GM23338 (cell line): Measurements from ENCODE around the gene MYO7B. TPM values are rescaled to one million over a fixed set of nuclear protein-coding genes. Genes with fewer than 3 reads are reported as not detected.

Experiments used
- ATAC-seq: fragments of 200-7000 bp; cut with Tn5 transposase; 3 replicates; pipeline ENCODE4 v1.9.1; 2020
- DNase-seq: peaks from one replicate; pipeline ENCODE4 v3.0.0-alpha.2; 2015; ENCODE audit warnings: low spot score
- H2AFZ ChIP-seq: fragments of 200-600 bp; sonication (generic); 2 replicates; pipeline ENCODE4 v1.8.0; 2016; ENCODE audit warnings: antibody characterized with exemption, mild to moderate bottlenecking, moderate library complexity
- H3F3A ChIP-seq: fragments of 200-600 bp; sonication (generic); replicated peaks from 2 replicates; pipeline ENCODE4 v1.8.0; 2017; ENCODE audit warnings: antibody characterized with exemption, mixed run types, low read depth
- H3K27ac ChIP-seq: fragments of 200-600 bp; sonication (generic); 2 replicates; pipeline ENCODE4 v1.6.1; 2016; ENCODE audit warnings: low read depth
- H3K27me3 ChIP-seq: fragments of 200-600 bp; sonication (generic); 2 replicates; pipeline ENCODE4 v1.8.0; 2016; ENCODE audit warnings: mild to moderate bottlenecking, mixed run types, moderate library complexity; ENCODE audit not compliant: insufficient read depth
- H3K36me3 ChIP-seq: fragments of 200-600 bp; sonication (generic); 2 replicates; pipeline ENCODE4 v1.8.0; 2016; ENCODE audit warnings: mild to moderate bottlenecking; ENCODE audit not compliant: insufficient read depth
- H3K4me1 ChIP-seq: fragments of 200-600 bp; sonication (generic); 2 replicates; pipeline ENCODE4 v1.8.0; 2016; ENCODE audit warnings: mild to moderate bottlenecking, moderate library complexity; ENCODE audit not compliant: insufficient read depth
- H3K4me2 ChIP-seq: fragments of 200-600 bp; sonication (generic); 2 replicates; pipeline ENCODE4 v1.7.1; 2017; ENCODE audit warnings: mixed run types
- H3K4me3 ChIP-seq: fragments of 200-600 bp; sonication (generic); 2 replicates; pipeline ENCODE4 v1.6.1; 2016; ENCODE audit warnings: mixed run types
- H3K79me2 ChIP-seq: fragments of 200-600 bp; sonication (generic); replicated peaks from 2 replicates; pipeline ENCODE4 v1.8.0; 2017; ENCODE audit warnings: mild to moderate bottlenecking; ENCODE audit not compliant: insufficient read depth
- H3K9me2 ChIP-seq: fragments of 200-600 bp; sonication (generic); 2 replicates; pipeline ENCODE4 v1.8.0; 2017; ENCODE audit not compliant: insufficient read depth
- H4K20me1 ChIP-seq: fragments of 200-600 bp; sonication (generic); replicated peaks from 2 replicates; pipeline ENCODE4 v1.8.0; 2017; ENCODE audit warnings: mild to moderate bottlenecking; ENCODE audit not compliant: insufficient read depth
- H3K27ac Mint-ChIP-seq: 2 replicates; pipeline ENCODE4 v1.8.0; 2020; ENCODE audit warnings: inconsistent platforms, mild to moderate bottlenecking, moderate library complexity, mixed read lengths
- H3K27me3 Mint-ChIP-seq: 3 replicates; pipeline ENCODE4 v1.8.0; 2022; ENCODE audit warnings: low read depth, mild to moderate bottlenecking, moderate library complexity, mixed read lengths, inconsistent platforms; ENCODE audit not compliant: insufficient read depth, poor library complexity
- H3K36me3 Mint-ChIP-seq: 3 replicates; pipeline ENCODE4 v1.8.0; 2021; ENCODE audit warnings: low read depth, mild to moderate bottlenecking, inconsistent platforms, moderate library complexity, mixed read lengths
- H3K4me1 Mint-ChIP-seq: 3 replicates; pipeline ENCODE4 v1.8.0; 2020; ENCODE audit warnings: mild to moderate bottlenecking, inconsistent platforms, mixed read lengths
- H3K4me3 Mint-ChIP-seq: 3 replicates; pipeline ENCODE4 v1.8.0; 2021; ENCODE audit warnings: moderate library complexity, mild to moderate bottlenecking, inconsistent platforms, mixed read lengths
- H3K9me3 Mint-ChIP-seq: 3 replicates; pipeline ENCODE4 v1.8.0; 2020; ENCODE audit warnings: moderate library complexity, mild to moderate bottlenecking, inconsistent platforms, mixed read lengths
- CREB1 ChIP-seq: fragments of 250-450 bp; sonication (Bioruptor Pico); IDR thresholded peaks from 2 replicates; pipeline ENCODE4 v1.5.0; 2020; ENCODE audit warnings: low read depth, mild to moderate bottlenecking, moderate library complexity
- EZH2 ChIP-seq: fragments of 200-600 bp; sonication (generic); IDR thresholded peaks from one replicate; pipeline ENCODE4 v1.8.0; 2017; ENCODE audit warnings: antibody characterized with exemption, mild to moderate bottlenecking, low read depth; ENCODE audit not compliant: unreplicated experiment
- EZH2phosphoT487 ChIP-seq: fragments of 200-600 bp; sonication (generic); IDR thresholded peaks from one replicate; pipeline ENCODE4 v1.8.1; 2018; ENCODE audit warnings: antibody characterized with exemption; ENCODE audit not compliant: unreplicated experiment
- JUNB ChIP-seq: IDR thresholded peaks from one replicate; pipeline ENCODE4 v1.6.1; 2016; ENCODE audit warnings: antibody characterized with exemption; ENCODE audit not compliant: unreplicated experiment
- NANOG ChIP-seq: IDR thresholded peaks from 2 replicates; pipeline ENCODE4 v1.6.1; 2016; ENCODE audit warnings: antibody characterized with exemption, borderline replicate concordance
- STAT1 ChIP-seq: IDR thresholded peaks from one replicate; pipeline ENCODE4 v1.6.1; 2016; ENCODE audit warnings: antibody characterized with exemption; ENCODE audit not compliant: unreplicated experiment
- ZNF114 ChIP-seq: fragments of 250-450 bp; sonication (Bioruptor Pico); IDR thresholded peaks from 2 replicates; pipeline ENCODE4 v1.5.0; 2020; ENCODE audit warnings: mild to moderate bottlenecking, moderate library complexity
- ZNF331 ChIP-seq: fragments of 250-450 bp; sonication (Bioruptor Pico); IDR thresholded peaks from 2 replicates; pipeline ENCODE4 v1.5.0; 2020; ENCODE audit warnings: low read depth, mild to moderate bottlenecking, moderate library complexity
- polyA plus RNA-seq: library from polyadenylated mRNA; unstranded; fragments of >200 nt; fragmentation: Nextera tagmentation; extraction: Ambion mirVana; gene quantifications from 2 replicates; pipeline ENCODE4 v1.2.1, GENCODE V29; 2016
- total RNA-seq: library from RNA; depleted of rRNA; stranded (reverse); fragments of >200 nt; shearing (Covaris generic); gene quantifications from 2 replicates; pipeline ENCODE4 v1.2.3, GENCODE V29; 2014
- TF ChIP-seq, protein P1 (sequence below), 2 experiments: fragments of 200-600 bp in 1 of 2; sonication (generic) in 1 of 2; conservative IDR thresholded peaks; 2 replicates each; pipeline versions ENCODE4 v1.5.1 to v1.6.1; 2016 to 2017; ENCODE audit warnings: antibody characterized with exemption in 2 of 2, low read depth in 2 of 2, mild to moderate bottlenecking in 2 of 2, moderate library complexity in 1 of 2
- TF ChIP-seq, protein P2 (sequence below): fragments of 250-450 bp; sonication (Bioruptor Pico); IDR thresholded peaks from 2 replicates; pipeline ENCODE4 v1.5.0; 2020; ENCODE audit warnings: mild to moderate bottlenecking, moderate library complexity
- TF ChIP-seq, protein P3 (sequence below): IDR thresholded peaks from one replicate; pipeline ENCODE4 v1.6.1; 2018; ENCODE audit warnings: antibody characterized with exemption; ENCODE audit not compliant: unreplicated experiment
- TF ChIP-seq, protein P4 (sequence below): IDR thresholded peaks from 2 replicates; pipeline ENCODE4 v1.6.1; 2016; ENCODE audit warnings: antibody characterized with exemption

MYO7B gene
- total and polyA plus RNA-seq, 2 experiments from 2014 or later: not detected

DNA sequence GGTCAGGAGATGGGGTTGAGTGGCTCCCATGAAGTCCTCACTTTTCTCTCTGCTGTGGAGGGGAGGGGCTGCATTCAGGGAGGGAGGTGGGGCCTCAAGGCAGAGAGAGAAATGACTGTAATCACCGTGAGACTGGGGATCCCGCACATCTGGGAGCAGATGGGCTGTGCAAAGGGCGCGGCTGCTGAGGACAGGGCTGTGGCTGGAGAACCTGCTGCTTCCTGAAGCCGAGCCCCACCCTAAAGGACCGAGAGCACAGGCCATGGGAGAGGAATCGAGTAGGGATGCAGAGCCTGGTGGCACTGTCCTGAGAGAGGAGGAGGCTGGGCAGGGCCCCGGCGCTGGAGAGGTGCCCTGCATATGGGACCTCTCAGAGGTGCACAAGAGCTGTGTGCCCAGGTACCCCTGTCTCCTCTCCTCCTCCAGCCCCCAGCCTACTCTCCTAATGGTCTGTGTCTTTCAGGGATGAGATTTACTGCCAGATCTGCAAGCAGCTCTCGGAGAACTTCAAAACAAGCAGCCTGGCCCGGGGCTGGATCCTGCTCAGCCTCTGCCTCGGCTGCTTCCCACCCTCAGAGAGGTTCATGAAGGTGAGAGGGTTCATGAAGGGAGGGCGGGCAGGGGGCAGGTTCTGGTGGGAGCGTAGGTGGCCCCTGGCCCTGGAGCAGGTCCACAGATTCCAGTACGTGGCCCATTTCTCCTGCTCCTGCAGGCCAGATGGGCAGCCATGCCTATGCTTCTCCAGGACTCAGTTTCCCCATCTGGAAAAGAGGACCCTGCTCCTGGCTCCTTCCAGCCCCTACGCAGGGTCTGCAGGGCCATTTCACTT is 84.6 kb downstream of the MYO7B start:
- H3K4me1 Mint-ChIP-seq: no peaks in the 10 kb centered on the region
- DNase-seq (no peak), ATAC-seq (no peak; the same call in 2 of the 3 replicates)
- Histone ChIP-seq H3K9me2 (no peaks in the 10 kb centered on the region), H2AFZ (no peak overlapping the region), H4K20me1 (no peaks in the 10 kb centered on the region), H3F3A (no peaks in the 10 kb centered on the region), H3K36me3 (no peaks in the 10 kb centered on the region), H3K27ac (no peak overlapping the region), H3K79me2 (no peaks in the 10 kb centered on the region), H3K4me3 (no peak overlapping the region), H3K4me1 (no peaks in the 10 kb centered on the region), H3K27me3 (no peaks in the 10 kb centered on the region), H3K4me2 (no peak overlapping the region)
- H3K36me3 Mint-ChIP-seq: no peaks in the 10 kb centered on the region
- no peak overlapping the region for H3K4me3 Mint-ChIP-seq
- H3K27me3 Mint-ChIP-seq: peaks cover 2% of the 10 kb centered on the region
- H3K27ac Mint-ChIP-seq: no peak overlapping the region
- TF ChIP-seq JUNB (no peak), ZNF331 (no peak), STAT1 (no peak), EZH2phosphoT487 (no peak), CREB1 (CRISPR knock-in tag) (no peak), NANOG (no peak), ZNF114 (CRISPR knock-in tag) (no peak), EZH2 (no peak)
- TF ChIP-seq, protein P1, sequence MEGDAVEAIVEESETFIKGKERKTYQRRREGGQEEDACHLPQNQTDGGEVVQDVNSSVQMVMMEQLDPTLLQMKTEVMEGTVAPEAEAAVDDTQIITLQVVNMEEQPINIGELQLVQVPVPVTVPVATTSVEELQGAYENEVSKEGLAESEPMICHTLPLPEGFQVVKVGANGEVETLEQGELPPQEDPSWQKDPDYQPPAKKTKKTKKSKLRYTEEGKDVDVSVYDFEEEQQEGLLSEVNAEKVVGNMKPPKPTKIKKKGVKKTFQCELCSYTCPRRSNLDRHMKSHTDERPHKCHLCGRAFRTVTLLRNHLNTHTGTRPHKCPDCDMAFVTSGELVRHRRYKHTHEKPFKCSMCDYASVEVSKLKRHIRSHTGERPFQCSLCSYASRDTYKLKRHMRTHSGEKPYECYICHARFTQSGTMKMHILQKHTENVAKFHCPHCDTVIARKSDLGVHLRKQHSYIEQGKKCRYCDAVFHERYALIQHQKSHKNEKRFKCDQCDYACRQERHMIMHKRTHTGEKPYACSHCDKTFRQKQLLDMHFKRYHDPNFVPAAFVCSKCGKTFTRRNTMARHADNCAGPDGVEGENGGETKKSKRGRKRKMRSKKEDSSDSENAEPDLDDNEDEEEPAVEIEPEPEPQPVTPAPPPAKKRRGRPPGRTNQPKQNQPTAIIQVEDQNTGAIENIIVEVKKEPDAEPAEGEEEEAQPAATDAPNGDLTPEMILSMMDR (conservative IDR thresholded peaks at IDR 0.05; ENCODE audit: low read depth in 2 of 2): no peak
- TF ChIP-seq, protein P2, sequence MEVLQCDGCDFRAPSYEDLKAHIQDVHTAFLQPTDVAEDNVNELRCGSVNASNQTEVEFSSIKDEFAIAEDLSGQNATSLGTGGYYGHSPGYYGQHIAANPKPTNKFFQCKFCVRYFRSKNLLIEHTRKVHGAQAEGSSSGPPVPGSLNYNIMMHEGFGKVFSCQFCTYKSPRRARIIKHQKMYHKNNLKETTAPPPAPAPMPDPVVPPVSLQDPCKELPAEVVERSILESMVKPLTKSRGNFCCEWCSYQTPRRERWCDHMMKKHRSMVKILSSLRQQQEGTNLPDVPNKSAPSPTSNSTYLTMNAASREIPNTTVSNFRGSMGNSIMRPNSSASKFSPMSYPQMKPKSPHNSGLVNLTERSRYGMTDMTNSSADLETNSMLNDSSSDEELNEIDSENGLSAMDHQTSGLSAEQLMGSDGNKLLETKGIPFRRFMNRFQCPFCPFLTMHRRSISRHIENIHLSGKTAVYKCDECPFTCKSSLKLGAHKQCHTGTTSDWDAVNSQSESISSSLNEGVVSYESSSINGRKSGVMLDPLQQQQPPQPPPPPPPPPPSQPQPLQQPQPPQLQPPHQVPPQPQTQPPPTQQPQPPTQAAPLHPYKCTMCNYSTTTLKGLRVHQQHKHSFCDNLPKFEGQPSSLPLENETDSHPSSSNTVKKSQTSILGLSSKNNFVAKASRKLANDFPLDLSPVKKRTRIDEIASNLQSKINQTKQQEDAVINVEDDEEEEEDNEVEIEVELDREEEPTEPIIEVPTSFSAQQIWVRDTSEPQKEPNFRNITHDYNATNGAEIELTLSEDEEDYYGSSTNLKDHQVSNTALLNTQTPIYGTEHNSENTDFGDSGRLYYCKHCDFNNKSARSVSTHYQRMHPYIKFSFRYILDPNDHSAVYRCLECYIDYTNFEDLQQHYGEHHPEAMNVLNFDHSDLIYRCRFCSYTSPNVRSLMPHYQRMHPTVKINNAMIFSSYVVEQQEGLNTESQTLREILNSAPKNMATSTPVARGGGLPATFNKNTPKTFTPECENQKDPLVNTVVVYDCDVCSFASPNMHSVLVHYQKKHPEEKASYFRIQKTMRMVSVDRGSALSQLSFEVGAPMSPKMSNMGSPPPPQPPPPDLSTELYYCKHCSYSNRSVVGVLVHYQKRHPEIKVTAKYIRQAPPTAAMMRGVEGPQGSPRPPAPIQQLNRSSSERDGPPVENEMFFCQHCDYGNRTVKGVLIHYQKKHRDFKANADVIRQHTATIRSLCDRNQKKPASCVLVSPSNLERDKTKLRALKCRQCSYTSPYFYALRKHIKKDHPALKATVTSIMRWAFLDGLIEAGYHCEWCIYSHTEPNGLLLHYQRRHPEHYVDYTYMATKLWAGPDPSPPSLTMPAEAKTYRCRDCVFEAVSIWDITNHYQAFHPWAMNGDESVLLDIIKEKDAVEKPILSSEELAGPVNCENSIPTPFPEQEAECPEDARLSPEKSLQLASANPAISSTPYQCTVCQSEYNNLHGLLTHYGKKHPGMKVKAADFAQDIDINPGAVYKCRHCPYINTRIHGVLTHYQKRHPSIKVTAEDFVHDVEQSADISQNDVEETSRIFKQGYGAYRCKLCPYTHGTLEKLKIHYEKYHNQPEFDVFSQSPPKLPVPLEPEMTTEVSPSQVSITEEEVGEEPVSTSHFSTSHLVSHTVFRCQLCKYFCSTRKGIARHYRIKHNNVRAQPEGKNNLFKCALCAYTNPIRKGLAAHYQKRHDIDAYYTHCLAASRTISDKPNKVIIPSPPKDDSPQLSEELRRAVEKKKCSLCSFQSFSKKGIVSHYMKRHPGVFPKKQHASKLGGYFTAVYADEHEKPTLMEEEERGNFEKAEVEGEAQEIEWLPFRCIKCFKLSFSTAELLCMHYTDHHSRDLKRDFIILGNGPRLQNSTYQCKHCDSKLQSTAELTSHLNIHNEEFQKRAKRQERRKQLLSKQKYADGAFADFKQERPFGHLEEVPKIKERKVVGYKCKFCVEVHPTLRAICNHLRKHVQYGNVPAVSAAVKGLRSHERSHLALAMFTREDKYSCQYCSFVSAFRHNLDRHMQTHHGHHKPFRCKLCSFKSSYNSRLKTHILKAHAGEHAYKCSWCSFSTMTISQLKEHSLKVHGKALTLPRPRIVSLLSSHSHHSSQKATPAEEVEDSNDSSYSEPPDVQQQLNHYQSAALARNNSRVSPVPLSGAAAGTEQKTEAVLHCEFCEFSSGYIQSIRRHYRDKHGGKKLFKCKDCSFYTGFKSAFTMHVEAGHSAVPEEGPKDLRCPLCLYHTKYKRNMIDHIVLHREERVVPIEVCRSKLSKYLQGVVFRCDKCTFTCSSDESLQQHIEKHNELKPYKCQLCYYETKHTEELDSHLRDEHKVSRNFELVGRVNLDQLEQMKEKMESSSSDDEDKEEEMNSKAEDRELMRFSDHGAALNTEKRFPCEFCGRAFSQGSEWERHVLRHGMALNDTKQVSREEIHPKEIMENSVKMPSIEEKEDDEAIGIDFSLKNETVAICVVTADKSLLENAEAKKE (CRISPR knock-in tag): no peak
- TF ChIP-seq, protein P3, sequence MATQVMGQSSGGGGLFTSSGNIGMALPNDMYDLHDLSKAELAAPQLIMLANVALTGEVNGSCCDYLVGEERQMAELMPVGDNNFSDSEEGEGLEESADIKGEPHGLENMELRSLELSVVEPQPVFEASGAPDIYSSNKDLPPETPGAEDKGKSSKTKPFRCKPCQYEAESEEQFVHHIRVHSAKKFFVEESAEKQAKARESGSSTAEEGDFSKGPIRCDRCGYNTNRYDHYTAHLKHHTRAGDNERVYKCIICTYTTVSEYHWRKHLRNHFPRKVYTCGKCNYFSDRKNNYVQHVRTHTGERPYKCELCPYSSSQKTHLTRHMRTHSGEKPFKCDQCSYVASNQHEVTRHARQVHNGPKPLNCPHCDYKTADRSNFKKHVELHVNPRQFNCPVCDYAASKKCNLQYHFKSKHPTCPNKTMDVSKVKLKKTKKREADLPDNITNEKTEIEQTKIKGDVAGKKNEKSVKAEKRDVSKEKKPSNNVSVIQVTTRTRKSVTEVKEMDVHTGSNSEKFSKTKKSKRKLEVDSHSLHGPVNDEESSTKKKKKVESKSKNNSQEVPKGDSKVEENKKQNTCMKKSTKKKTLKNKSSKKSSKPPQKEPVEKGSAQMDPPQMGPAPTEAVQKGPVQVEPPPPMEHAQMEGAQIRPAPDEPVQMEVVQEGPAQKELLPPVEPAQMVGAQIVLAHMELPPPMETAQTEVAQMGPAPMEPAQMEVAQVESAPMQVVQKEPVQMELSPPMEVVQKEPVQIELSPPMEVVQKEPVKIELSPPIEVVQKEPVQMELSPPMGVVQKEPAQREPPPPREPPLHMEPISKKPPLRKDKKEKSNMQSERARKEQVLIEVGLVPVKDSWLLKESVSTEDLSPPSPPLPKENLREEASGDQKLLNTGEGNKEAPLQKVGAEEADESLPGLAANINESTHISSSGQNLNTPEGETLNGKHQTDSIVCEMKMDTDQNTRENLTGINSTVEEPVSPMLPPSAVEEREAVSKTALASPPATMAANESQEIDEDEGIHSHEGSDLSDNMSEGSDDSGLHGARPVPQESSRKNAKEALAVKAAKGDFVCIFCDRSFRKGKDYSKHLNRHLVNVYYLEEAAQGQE: no peak
- TF ChIP-seq, protein P4, sequence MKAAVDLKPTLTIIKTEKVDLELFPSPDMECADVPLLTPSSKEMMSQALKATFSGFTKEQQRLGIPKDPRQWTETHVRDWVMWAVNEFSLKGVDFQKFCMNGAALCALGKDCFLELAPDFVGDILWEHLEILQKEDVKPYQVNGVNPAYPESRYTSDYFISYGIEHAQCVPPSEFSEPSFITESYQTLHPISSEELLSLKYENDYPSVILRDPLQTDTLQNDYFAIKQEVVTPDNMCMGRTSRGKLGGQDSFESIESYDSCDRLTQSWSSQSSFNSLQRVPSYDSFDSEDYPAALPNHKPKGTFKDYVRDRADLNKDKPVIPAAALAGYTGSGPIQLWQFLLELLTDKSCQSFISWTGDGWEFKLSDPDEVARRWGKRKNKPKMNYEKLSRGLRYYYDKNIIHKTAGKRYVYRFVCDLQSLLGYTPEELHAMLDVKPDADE: no peak
- H3K9me3 Mint-ChIP-seq: no peaks in the 10 kb centered on the region; the same call in 2 of the 3 replicates
